GM19397 (cell line): ENCODE results near the gene EHBP1.
A peak's percentile ranks its signal among the peaks of the same experiment; 100 is the strongest.
"Not testable (repeated sequence)": the region's sequence is repeated elsewhere in the genome, so short reads cannot be mapped to it uniquely, and the experiment has no call there.

Experiments used
- ATAC-seq: cut with Tn5 transposase; IDR thresholded peaks from one replicate; pipeline ENCODE4 v1.9.1; 2021; ENCODE audit warnings: mild to moderate bottlenecking, moderate library complexity; ENCODE audit not compliant: unreplicated experiment

The EHBP1 gene

DNA sequence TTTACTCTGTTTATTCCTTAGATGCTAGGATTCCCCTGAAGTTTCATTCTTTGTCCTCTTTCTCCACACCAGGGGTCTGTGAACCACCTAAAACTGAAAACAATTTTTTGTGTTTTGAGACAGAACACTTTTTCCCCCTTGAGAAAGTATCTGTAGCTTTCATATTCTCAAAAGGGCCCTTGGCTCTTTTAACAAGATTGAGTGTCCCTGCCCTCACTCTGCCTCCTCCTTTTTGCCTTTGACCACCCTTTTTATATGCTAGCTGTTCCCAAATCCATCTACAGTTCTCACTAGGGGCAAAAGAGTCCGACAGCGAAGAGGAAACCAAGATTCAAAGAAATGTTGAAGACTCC, 883 bp upstream of the EHBP1 start:
- ATAC-seq = no peak

DNA sequence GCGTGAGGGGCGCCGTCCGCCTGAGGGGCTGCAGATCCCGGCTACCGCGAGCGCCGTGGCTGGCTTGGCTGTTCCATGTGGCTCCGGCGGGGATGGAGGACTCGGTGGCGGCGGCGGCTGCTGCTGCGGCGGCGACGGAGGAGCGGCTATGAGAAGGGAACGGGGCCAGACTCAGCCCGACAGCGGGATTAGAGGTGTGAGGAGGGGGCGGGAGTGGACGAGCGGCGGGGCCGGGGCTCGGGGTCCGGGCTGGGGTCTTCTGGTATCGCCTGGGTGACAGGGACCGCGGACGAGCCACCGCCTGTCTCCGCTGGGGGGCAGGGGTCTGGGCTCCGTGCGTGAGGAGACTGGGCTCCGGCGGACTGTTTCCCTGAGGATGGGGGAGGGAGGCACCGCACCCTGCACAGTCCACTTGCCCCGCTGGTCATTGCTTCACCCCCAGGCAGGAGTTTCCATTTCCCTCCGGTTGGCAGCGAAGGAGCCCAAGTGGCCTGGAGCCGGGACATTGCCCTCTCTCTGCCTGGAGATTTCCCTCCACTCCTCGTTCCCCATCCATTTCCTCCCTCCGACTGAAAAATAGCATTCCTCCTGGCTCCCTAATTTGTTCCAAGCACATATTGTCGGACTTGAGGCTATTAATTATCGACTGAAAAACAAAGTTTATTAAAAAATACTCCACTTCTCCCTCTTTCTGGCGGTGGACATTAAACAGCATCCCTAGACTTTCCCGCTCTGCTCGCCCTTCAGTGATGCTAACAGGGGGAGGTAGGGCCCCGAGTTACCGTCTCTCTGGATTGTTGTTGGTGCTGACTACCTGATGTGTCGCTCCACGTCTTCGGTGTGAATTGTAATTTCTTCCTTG, 577 bp downstream of the EHBP1 start:
- peak; percentile 5 for ATAC-seq

GRCh38 chr2:62706721-62707521, 1.4 kb downstream of the EHBP1 start:
- ATAC-seq = no peak

- ATAC-seq = no peak
Observed at GRCh38 chr2:62708751-62709150, 3.2 kb downstream of the EHBP1 start.

DNA sequence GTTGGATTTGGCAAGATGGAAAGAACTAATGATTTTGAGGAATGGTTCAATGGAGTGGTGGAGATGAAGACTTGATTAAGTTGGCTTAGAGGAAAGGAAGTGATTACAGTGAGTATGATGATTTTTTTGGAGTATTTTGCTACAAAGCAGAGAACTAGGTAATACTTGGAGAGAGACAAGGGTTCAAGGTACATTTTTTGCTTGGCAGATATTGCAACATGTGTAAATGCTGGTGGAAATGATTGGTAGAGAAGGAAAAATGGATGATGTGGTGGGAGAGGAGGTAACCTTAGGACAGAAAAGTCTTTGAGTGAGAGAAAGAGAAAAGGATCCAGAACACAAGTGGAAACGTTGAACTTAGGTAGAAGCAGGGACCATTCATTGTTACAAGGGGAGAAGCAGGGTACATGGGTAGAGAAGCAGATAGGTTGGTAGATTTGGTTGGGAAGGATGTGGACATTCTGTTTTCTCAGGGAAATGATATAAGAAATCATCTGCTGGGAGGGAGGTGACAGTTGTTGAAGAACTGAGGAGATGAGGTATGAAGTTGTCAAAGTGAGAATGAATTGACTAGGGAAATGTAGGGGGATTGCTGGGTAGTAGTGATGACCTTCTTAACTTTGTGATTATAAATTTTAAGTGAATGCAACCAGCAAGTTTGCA, 6.5 kb downstream of the EHBP1 start:
- no peak for ATAC-seq

- not testable (repeated sequence) for ATAC-seq
Observed at GRCh38 chr2:62713196-62713595, 7.7 kb downstream of the EHBP1 start.

GRCh38 chr2:62713837-62714236, 8.3 kb downstream of the EHBP1 start:
- no peak for ATAC-seq

DNA sequence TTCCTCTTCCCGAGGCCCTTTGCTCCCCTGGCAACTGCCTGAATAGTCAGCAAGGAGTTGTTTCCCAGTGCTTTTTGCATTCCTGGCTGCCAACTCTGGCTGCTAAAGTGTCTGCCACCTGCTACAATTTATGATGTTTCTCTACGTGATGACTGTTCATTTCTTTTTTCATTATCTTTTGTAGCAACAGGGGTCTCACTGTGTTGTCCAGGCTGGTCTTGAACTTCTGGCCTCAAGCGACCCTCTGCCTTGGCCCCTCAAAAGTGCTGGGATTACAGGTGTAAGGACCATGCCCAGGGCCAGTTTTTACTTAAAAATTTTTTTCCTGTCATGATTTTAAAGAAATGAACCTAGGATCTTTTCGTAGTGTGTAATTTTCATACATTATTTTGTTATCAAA, 11.3 kb downstream of the EHBP1 start:
- ATAC-seq = no peak

- ATAC-seq = no peak
Observed at GRCh38 chr2:62717503-62718081, 12.1 kb downstream of the EHBP1 start.

GRCh38 chr2:62718225-62718822, 12.8 kb downstream of the EHBP1 start:
- ATAC-seq = no peak

DNA sequence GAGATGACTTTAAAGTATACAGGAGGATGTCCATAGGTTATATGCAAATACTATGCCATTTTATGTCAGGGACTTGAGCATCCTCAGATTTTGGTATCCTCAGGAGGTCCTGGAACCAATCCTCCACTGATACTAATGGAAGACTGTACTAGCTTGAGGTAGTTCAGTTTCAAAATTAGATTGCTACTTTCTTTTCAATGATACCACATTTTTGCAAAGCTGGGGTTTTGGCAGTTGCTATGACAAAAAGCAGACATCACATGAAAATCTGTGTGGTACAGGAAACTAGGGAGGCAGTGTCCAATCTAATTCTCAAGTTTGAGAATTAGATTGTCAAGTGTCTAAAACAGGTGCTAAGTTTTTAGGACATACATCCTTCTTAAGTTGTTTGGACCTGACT, 14.2 kb downstream of the EHBP1 start:
- ATAC-seq = no peak

DNA sequence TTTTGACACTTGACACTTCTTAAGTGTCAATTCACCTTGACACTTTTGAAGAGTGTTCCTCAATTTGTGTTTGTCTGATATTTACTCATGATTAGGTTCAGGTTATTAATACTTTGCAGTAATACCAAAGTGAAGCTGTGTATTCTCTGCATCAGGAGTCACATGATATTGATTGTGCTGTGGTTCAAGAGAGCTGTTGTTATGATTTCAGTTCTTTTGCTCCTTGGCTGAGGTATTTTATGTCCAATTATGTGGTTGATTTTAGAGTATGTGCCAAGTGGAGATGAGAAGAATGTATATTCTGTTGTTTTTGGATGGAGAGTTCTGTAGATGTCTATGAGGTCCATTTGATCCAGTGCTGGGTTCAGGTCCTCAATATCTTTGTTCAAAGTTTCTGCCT, 17.2 kb downstream of the EHBP1 start:
- ATAC-seq = no peak

GRCh38 chr2:62723253-62723652, 17.7 kb downstream of the EHBP1 start:
- ATAC-seq = no peak

- ATAC-seq = no peak
Observed at GRCh38 chr2:62724106-62724505, 18.6 kb downstream of the EHBP1 start.

- no peak for ATAC-seq
Observed at GRCh38 chr2:62724886-62725711, 19.6 kb downstream of the EHBP1 start.

GRCh38 chr2:62725712-62726055, 20.2 kb downstream of the EHBP1 start:
- ATAC-seq = no peak

GRCh38 chr2:62727259-62727867, 21.9 kb downstream of the EHBP1 start:
- no peak for ATAC-seq

DNA sequence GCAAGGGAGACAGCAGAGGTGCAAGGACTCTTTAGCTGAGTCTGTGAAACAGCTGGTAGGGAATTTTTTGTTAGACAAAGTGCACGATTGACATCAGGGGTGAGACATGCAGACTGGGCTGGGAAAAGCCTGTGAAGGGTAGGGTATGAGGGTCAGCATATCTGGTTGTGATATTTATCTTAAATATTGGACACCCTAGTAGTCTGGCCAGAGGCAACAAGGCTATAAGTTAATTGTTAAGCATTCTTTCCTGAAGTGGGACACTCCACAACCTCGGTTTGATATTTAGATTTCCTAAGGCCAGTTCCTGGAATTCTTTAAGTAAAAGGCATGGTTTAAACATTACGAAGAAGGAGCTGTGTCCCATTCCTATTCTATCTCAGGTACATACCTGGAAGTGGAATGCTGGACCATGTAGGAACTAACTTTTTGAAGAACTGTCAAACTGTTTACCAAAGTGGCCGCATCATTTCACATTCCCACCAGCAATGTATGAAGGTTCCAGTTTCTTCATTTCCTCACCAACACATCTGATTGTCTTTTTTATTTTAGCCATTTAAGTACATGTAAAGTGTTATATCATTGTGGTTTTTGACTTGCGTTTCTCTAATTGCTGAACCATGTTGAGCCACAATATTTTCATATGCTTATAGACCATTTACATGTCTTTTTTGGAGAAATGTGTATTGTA, 22.5 kb downstream of the EHBP1 start:
- ATAC-seq = no peak

DNA sequence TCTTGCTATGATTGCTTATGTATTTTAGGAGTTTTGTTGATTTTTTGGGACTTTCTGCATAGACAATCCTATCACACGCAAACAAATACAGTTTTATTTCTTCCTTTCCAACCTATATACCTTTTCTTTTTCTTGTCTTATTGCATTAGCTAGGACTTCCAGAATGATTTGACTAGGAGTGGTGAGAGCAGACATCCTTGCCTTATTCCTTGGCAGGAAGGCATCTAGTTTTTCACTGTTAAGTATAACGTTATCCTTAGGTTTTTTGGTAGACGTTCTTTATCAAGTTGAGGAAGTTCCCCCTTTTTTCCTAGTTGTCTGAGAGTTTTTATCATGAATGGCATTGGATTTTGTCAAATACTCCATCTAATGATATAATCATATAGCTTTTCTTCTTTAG, 25.8 kb downstream of the EHBP1 start:
- no peak for ATAC-seq
